T47D (cell line): ENCODE data around the gene HBG2.
"Not testable (repeated sequence)": the region's sequence is repeated elsewhere in the genome, so short reads cannot be mapped to it uniquely, and the experiment has no call there.

Experiments
- DNase-seq, 2 experiments: peaks; one replicate each; pipeline versions ENCODE4 v3.0.0 to v3.0.0-alpha.2; 2011 to 2012; ENCODE audit warnings: low read depth in 1 of 2, low spot score in 1 of 2
- JUND ChIP-seq: IDR thresholded peaks from 2 replicates; pipeline ENCODE4 v1.6.1; 2012; ENCODE audit warnings: low read depth
- in situ Hi-C: cut with HindIII; loops from 2 replicates; pipeline ENCODE4 v1.10.0; 2016; ENCODE audit warnings: low sequenced_read_pairs, low pct_unique_long_range_greater_than_20kb

The HBG2 gene

DNA sequence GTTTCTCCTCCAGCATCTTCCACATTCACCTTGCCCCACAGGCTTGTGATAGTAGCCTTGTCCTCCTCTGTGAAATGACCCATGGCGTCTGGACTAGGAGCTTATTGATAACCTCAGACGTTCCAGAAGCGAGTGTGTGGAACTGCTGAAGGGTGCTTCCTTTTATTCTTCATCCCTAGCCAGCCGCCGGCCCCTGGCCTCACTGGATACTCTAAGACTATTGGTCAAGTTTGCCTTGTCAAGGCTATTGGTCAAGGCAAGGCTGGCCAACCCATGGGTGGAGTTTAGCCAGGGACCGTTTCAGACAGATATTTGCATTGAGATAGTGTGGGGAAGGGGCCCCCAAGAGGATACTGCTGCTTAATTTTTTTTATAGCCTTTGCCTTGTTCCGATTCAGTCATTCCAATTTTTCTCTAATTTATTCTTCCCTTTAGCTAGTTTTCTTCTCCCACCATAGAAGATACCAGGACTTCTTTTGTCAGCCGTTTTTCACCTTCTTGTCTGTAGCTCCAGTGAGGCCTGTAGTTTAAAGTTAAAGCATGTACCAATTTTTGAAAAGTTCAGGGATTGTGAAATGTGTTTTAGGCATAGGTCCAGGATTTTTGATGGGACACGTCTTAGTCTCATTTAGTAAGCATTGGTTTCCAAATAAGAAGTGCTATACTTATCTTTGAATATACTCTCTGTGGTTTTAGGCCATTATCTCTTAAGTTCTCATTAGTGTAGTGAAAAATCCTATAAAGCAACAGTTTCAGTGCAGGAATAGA, at the start of gene HBG2:
Gene HBG2, minus strand, starts transcription at position 136 of the 768 bp plus-strand sequence. Its CDS starts 53 bp downstream, at position 83.
- DNase-seq, in situ Hi-C loops: not testable (repeated sequence)

- in situ Hi-C loops: no loop called here
- DNase-seq: no peak
- no peak for TF ChIP-seq JUND
These were observed 49.5 kb upstream of the HBG2 start for GRCh38 chr11:5304046-5304445.

DNA sequence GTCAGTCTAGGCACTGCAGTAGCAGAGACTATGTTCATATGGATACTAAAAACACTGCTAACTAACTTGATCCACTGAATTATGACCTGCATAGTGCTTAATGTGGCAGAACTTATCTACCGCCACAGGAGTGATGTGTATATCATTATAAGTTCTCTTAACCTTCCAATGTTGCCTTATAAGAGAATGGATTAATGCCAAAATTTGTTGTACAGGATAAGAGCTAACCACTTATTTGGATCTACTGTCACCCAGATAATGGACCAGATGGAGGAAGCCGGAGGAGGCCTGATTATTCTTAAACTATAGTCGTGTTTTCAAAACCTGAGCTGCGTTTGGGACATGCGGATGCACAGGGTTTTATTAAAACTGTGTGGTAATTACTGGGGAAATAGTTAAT, 49.0 kb upstream of the HBG2 start:
- no peak for TF ChIP-seq JUND
- DNase-seq: no peak
- in situ Hi-C loops: no loop called here

- in situ Hi-C loops: no loop called here
These were observed 47.3 kb upstream of the HBG2 start, which contains the start of gene OR51B4 for GRCh38 chr11:5301846-5302245. TSS of gene OR51B4 (minus strand) at chr11:5301946. CDS start at chr11:5301946, 0 bp downstream.

DNA sequence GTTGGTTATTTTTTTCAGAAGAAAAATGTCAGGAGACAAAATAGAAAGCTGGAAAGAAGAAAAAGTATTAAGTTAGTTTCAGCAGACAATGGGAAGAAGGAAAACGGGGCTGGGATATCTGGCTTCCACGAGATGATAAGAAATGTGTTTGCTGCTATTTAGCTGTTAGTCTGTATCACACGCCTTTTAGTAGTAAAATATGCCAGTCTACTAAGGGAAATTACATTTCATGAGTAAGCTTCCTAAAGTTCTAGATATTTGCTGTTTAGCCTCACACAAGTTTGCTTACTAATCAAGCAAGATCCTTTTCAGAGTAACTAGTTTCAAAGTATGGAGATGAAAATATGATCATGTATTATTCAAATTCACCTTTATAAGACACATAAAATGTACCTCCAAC, 45.7 kb upstream of the HBG2 start:
- no peak for DNase-seq
- TF ChIP-seq JUND: no peak
- in situ Hi-C loops: no loop called here

More at GRCh38 chr11:5301846-5302245, 47.3 kb upstream of the HBG2 start, which contains the start of gene OR51B4:
- no peak for DNase-seq
- TF ChIP-seq JUND: no peak

DNA sequence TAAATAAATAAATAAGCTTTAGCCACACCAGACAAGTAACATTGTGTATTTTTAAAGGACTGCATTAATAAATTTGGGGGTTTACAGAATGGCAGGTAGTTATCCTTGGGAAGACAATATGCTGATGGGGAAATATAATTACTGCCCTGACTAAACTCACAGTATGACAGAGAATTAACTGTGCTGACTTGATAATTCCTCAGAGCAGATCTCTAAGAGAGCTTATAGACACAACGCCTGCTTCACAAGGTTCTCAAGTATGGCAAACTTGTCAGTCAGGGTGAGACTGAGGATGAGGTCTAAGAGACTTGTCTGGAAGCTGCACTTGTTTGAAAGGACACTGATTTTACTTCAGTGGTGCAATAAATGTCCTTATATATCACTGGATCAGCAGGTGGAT, 43.9 kb upstream of the HBG2 start:
- no peak for DNase-seq
- TF ChIP-seq JUND: no peak
- in situ Hi-C loops: no loop called here

DNA sequence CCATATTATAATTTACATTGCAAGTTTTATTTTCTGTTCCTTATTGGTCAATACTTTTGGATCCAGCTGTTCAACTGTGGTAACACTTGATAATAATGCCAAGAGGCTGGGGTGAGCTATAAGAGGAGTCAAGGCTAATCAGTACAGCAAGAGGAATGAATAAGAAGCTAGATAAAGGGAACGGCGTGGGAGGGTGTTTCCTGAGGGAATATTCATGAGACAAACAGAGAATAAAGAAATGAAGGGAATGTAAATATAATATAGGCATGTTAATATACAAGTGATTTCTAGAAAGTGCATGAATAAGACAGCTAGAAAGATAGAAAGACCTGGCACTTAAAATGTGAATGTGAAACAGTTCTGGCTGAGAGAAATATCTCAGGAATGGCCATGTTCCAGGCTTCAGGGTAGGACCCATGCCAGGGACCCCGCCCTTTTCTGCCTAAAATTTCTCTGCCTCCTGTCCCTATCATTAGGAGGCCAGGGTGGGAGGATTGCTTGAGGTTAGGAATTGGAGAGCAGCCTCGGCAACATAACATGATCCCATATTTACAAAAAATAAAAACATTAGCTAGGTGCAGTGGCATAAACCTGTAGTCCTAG, 43.2 kb upstream of the HBG2 start:
- TF ChIP-seq JUND: no peak
- DNase-seq: no peak
- in situ Hi-C loops: no loop called here

DNA sequence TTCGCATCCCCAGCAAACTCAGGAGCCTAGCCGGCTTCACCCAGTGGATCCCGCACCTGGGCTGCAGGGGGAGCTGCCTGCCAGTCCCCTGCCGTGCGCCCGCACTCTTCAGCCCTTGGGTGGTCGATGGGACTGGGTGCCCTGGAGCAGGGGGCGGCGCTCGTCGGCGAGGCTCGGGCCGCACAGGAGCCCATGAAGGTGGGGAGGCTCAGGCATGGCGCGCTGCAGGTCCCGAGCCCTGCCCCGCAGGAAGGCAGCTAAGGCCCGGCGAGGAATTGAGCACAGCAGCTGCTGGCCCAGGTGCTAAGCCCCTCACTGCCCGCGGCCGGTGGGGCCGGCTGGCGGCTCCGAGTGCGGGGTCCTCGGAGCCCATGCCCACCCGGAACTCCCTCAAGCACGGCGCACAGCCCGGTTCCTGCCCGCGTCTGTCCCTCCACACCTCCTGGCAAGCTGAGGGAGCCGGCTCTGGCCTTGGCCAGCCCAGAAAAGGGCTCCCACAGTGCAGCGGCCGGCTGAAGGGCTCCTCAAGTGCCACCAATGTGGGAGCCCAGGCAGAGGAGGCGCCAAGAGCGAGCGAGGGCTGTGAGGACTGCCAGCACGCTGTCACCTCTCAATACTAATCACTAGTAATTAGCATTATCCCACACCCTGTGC, 39.9 kb upstream of the HBG2 start:
- in situ Hi-C loops, DNase-seq: not testable (repeated sequence)

GRCh38 chr11:5293028-5293427, 38.4 kb upstream of the HBG2 start:
- TF ChIP-seq JUND: no peak
- DNase-seq: no peak
- in situ Hi-C loops: no loop called here

DNA sequence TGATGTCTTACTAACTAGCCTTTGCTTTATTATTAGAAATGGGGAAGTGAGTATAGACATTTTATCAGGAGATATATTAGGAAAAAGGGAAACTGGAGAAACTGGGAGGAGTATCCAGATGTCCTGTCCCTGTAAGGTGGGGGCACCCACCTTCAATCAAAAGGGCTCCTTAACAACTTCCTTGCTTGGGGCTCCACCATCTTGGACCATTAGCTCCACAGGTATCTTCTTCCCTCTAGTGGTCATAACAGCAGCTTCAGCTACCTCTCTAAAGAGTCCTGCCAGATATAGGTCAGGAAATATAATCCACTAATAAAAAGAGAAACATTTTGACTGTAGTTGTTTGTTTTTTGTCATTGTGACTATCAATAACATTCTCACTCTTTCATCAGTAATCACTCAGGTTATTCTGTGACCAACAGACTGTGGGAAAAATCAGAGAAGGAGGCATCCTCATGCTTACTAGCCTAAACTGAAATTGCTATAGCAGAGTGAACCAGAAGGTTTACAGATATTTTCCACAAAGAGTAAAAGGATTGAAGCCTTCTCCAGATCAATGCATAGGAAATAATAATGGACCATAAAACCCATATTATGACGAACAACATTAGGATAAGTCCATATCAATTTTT, 36.7 kb upstream of the HBG2 start:
- TF ChIP-seq JUND: no peak
- in situ Hi-C loops: no loop called here
- DNase-seq: peak in 1 of 2 experiments; percentile 9

- no peak for DNase-seq
- in situ Hi-C loops: no loop called here
- TF ChIP-seq JUND: no peak
These were observed 35.5 kb upstream of the HBG2 start for GRCh38 chr11:5290106-5290505.

DNA sequence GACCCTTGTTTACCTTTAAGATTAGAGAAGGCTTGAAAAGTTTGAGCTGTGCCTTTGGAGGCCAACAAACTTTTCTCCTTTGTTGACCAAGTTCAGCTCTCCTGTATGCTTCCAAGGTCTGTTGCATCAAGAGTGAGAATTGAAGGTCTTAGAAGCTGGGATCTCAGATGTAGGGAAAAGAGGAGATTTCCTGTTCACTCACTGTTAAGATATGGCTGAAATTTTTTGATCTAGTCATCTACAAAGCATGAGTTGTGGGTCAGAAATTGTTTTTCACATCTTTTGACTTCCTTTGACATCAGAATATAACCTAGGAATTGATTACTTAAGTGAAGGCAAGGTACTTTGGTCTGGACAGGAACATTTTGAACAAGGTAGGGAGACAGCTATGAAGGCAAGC, 35.1 kb upstream of the HBG2 start:
- no peak for DNase-seq
- no peak for TF ChIP-seq JUND
- in situ Hi-C loops: no loop called here
